CD4-positive, alpha-beta T cell treated with Interferon gamma for 1 hour (primary cell): ENCODE results near the gene OTOGL.
"Not testable (repeated sequence)": the region's sequence is repeated elsewhere in the genome, so short reads cannot be mapped to it uniquely, and the experiment has no call there.

ENCODE experiments used
- DNase-seq: peaks from one replicate; pipeline ENCODE4 v3.0.0-alpha.2; 2020

The OTOGL gene

GRCh38 chr12:80190001-80190400 lies 90.7 kb downstream of the OTOGL start:
- DNase-seq, result no peak

GRCh38 chr12:80192087-80192486 lies 92.8 kb downstream of the OTOGL start:
- no peak for DNase-seq

GRCh38 chr12:80193865-80194264 lies 94.5 kb downstream of the OTOGL start:
- no peak for DNase-seq

- no peak for DNase-seq
These were observed 95.9 kb downstream of the OTOGL start for GRCh38 chr12:80195074-80195726.

GRCh38 chr12:80195737-80196136 lies 96.4 kb downstream of the OTOGL start:
- DNase-seq, result no peak

GRCh38 chr12:80196419-80196818 lies 97.1 kb downstream of the OTOGL start:
- DNase-seq, result no peak

- no peak for DNase-seq
These were observed 99.5 kb downstream of the OTOGL start for GRCh38 chr12:80198782-80199337.

- no peak for DNase-seq
These were observed 100.6 kb downstream of the OTOGL start for GRCh38 chr12:80199931-80200330.

- DNase-seq, result no peak
These were observed 101.1 kb downstream of the OTOGL start for GRCh38 chr12:80200414-80200813.

- no peak for DNase-seq
These were observed 102.6 kb downstream of the OTOGL start for GRCh38 chr12:80201908-80202307.

- DNase-seq, result no peak
These were observed 106.6 kb downstream of the OTOGL start for GRCh38 chr12:80205960-80206359.

GRCh38 chr12:80208071-80208470 lies 108.7 kb downstream of the OTOGL start:
- DNase-seq, result no peak

- no peak for DNase-seq
These were observed 112.3 kb downstream of the OTOGL start for GRCh38 chr12:80211671-80212070.

GRCh38 chr12:80212938-80213645 lies 113.8 kb downstream of the OTOGL start:
- no peak for DNase-seq

- DNase-seq, result no peak
These were observed 114.5 kb downstream of the OTOGL start for GRCh38 chr12:80213871-80214270.

GRCh38 chr12:80217011-80217535 lies 117.7 kb downstream of the OTOGL start:
- no peak for DNase-seq

- not testable (repeated sequence) for DNase-seq
These were observed 119.6 kb downstream of the OTOGL start for GRCh38 chr12:80218925-80219324.

GRCh38 chr12:80219345-80219744 lies 120.0 kb downstream of the OTOGL start:
- DNase-seq, result no peak

GRCh38 chr12:80222261-80222660 lies 122.9 kb downstream of the OTOGL start:
- DNase-seq, result no peak

- no peak for DNase-seq
These were observed 127.2 kb downstream of the OTOGL start for GRCh38 chr12:80226576-80226975.

GRCh38 chr12:80227904-80228303 lies 128.6 kb downstream of the OTOGL start:
- not testable (repeated sequence) for DNase-seq

- DNase-seq, result no peak
These were observed 130.7 kb downstream of the OTOGL start for GRCh38 chr12:80230068-80230467.

GRCh38 chr12:80232837-80233236 lies 133.5 kb downstream of the OTOGL start:
- DNase-seq, result no peak

GRCh38 chr12:80233926-80234325 lies 134.6 kb downstream of the OTOGL start:
- DNase-seq, result no peak
